SU-DHL-6 (cell line): Measurements from ENCODE around the gene ZSCAN31.

Experiments used
- EZH2phosphoT487 ChIP-seq: fragments of 200-600 bp; sonication (generic), shearing (Covaris generic); conservative IDR thresholded peaks from 2 replicates; pipeline ENCODE4 v1.6.1; 2018; ENCODE audit warnings: mild to moderate bottlenecking, antibody characterized with exemption, low read length, moderate library complexity, mixed read lengths
- TF ChIP-seq, protein P1 (sequence below): fragments of 200-600 bp; sonication (generic); IDR thresholded peaks from one replicate; pipeline ENCODE4 v1.5.1; 2017; ENCODE audit warnings: antibody characterized with exemption, mild to moderate bottlenecking, low read length, moderate library complexity; ENCODE audit not compliant: insufficient read depth, poor library complexity, severe bottlenecking

DNA sequence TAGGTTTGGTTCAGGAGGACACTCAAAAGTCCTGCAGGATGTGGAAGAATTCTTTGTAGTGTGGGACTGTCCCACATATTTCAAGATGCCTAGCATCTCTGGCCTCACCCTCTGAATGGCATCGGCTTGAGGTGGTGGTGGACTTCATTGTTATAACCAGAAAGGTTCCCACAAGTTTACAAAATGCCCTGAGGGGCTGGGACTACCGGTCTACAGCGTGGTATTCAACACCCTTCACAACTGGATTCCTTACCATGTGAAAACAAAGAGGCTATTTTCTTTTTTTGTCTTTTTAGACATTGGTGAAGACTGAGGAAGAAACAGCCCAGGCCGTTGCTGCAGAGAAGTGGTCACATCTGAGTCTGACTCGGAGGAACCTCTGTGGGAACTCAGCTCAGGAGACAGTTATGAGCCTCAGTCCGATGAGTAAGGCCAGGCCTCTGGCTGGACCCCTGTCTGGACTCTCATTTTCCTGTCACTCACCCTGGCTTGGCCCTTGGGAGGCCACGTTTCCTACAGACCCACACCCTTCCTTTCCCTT, 39.4 kb downstream of the ZSCAN31 start:
- TF ChIP-seq, protein P1, sequence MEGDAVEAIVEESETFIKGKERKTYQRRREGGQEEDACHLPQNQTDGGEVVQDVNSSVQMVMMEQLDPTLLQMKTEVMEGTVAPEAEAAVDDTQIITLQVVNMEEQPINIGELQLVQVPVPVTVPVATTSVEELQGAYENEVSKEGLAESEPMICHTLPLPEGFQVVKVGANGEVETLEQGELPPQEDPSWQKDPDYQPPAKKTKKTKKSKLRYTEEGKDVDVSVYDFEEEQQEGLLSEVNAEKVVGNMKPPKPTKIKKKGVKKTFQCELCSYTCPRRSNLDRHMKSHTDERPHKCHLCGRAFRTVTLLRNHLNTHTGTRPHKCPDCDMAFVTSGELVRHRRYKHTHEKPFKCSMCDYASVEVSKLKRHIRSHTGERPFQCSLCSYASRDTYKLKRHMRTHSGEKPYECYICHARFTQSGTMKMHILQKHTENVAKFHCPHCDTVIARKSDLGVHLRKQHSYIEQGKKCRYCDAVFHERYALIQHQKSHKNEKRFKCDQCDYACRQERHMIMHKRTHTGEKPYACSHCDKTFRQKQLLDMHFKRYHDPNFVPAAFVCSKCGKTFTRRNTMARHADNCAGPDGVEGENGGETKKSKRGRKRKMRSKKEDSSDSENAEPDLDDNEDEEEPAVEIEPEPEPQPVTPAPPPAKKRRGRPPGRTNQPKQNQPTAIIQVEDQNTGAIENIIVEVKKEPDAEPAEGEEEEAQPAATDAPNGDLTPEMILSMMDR: no peak
- no peak for TF ChIP-seq EZH2phosphoT487
